A549 (cell line): Measurements from ENCODE around the gene TASP1. TPM values are rescaled to one million over a fixed set of nuclear protein-coding genes. Genes with fewer than 3 reads are reported as not detected.

Experiments used
- ATAC-seq, 2 experiments: fragments of 200-7000 bp in 1 of 2; fragments of >200 bp in 1 of 2; cut with Nextera tagmentation in 1 of 2; cut with Tn5 transposase in 1 of 2; 3 replicates each; pipeline versions ENCODE4 v1.8.0 to v1.9.1; 2018 to 2020; ENCODE audit warnings: mild to moderate bottlenecking in 1 of 2, moderate library complexity in 1 of 2
- CTCF ChIA-PET: fragments of 300-600 bp; sonication (Branson Sonifier 250); formaldehyde crosslinking; extraction: SDS; loops from one replicate; lab custom pipeline; 2021; ENCODE audit warnings: antibody characterized with exemption, inconsistent platforms; lab: Yijun Ruan, JAX
- POLR2A ChIA-PET: fragments of 350-600 bp; formaldehyde crosslinking; extraction: SDS; loops from one replicate; lab custom pipeline; 2021; ENCODE audit warnings: antibody characterized with exemption, inconsistent platforms; lab: Yijun Ruan, JAX
- DNase-seq, 2 experiments: peaks; one replicate each; pipeline versions ENCODE4 v3.0.0 to v3.0.0-alpha.2; 2011 to 2016; ENCODE audit warnings: low read depth in 1 of 2, low spot score in 1 of 2
- FAIRE-seq: peaks from 2 replicates; lab custom pipeline; 2011; peaks lifted over from hg19 to GRCh38; lab: Jason Lieb, UNC
- H3K27ac ChIP-seq, 2 experiments: fragments of >200 bp; sonication (Bioruptor Twin); formaldehyde crosslinking; 3 replicates each; pipeline ENCODE4 v1.5.1; 2016 to 2017
- H3K4me1 ChIP-seq: fragments of >200 bp; sonication (Bioruptor Twin); formaldehyde crosslinking; 3 replicates; pipeline ENCODE4 v1.6.1; 2016
- H3K4me2 ChIP-seq: fragments of >200 bp; sonication (Bioruptor Twin); formaldehyde crosslinking; 3 replicates; pipeline ENCODE4 v1.6.1; 2016
- H3K4me3 ChIP-seq: fragments of >200 bp; sonication (Bioruptor Twin); formaldehyde crosslinking; 3 replicates; pipeline ENCODE4 v1.5.1; 2016
- H3K9me3 ChIP-seq: fragments of >200 bp; sonication (Bioruptor Twin); formaldehyde crosslinking; 3 replicates; pipeline ENCODE4 v1.6.1; 2016
- ATOH8 ChIP-seq: fragments of 250-450 bp; sonication (Bioruptor Pico); IDR thresholded peaks from 2 replicates; pipeline ENCODE4 v1.5.0; 2020; ENCODE audit warnings: low read depth, mild to moderate bottlenecking, moderate library complexity
- BHLHE40 ChIP-seq: IDR thresholded peaks from 2 replicates; pipeline ENCODE4 v1.6.1; 2012; ENCODE audit warnings: low read depth, low read length, inconsistent platforms
- CBX2 ChIP-seq: fragments of 200-600 bp; sonication (generic); IDR thresholded peaks from 2 replicates; pipeline ENCODE4 v1.6.1; 2016; ENCODE audit warnings: low read depth, mild to moderate bottlenecking, borderline replicate concordance
- CBX8 ChIP-seq: fragments of 200-600 bp; sonication (generic); IDR thresholded peaks from 2 replicates; pipeline ENCODE4 v1.6.1; 2016
- CEBPB ChIP-seq, 2 experiments: fragments of >200 bp in 1 of 2; sonication (Bioruptor Twin) in 1 of 2; formaldehyde crosslinking in 1 of 2; IDR thresholded peaks; 2 replicates each; pipeline ENCODE4 v1.6.1; 2012 to 2016
- E2F6 ChIP-seq: IDR thresholded peaks from 2 replicates; pipeline ENCODE4 v1.6.1; 2012; ENCODE audit warnings: low read depth, borderline replicate concordance
- EHF ChIP-seq: fragments of 250-450 bp; sonication (Bioruptor Pico); IDR thresholded peaks from 2 replicates; pipeline ENCODE4 v1.5.0; 2020; ENCODE audit warnings: mild to moderate bottlenecking
- ELK1 ChIP-seq: fragments of 150-350 bp; IDR thresholded peaks from 2 replicates; pipeline ENCODE4 v1.6.1; 2014; ENCODE audit warnings: low read depth, mild to moderate bottlenecking, low read length
- ESRRA ChIP-seq: fragments of 150-350 bp; IDR thresholded peaks from 2 replicates; pipeline ENCODE4 v1.6.1; 2014; ENCODE audit warnings: mild to moderate bottlenecking, low read length, borderline replicate concordance
- FOSB ChIP-seq: fragments of 250-450 bp; sonication (Bioruptor Pico); IDR thresholded peaks from 2 replicates; pipeline ENCODE4 v1.5.0; 2020; ENCODE audit warnings: mild to moderate bottlenecking, moderate library complexity
- FOSL2 ChIP-seq, 2 experiments: fragments of 450-650 bp in 1 of 2; fragments of >200 bp in 1 of 2; sonication (Bioruptor Twin) in 1 of 2; formaldehyde crosslinking; IDR thresholded peaks; 2 replicates each; pipeline versions ENCODE4 v1.5.0 to v1.6.1; 2016 to 2020; ENCODE audit warnings: mild to moderate bottlenecking in 1 of 2, moderate library complexity in 1 of 2
- FOXS1 ChIP-seq: fragments of 250-450 bp; sonication (Bioruptor Pico); IDR thresholded peaks from 2 replicates; pipeline ENCODE4 v1.5.0; 2020; ENCODE audit warnings: mild to moderate bottlenecking, moderate library complexity
- GATA3 ChIP-seq: IDR thresholded peaks from 2 replicates; pipeline ENCODE4 v1.6.1; 2012; ENCODE audit warnings: borderline replicate concordance
- HDAC2 ChIP-seq: fragments of 200-600 bp; sonication (generic); IDR thresholded peaks from 2 replicates; pipeline ENCODE4 v1.6.1; 2016
- HMGXB4 ChIP-seq: fragments of 250-450 bp; sonication (Bioruptor Pico); IDR thresholded peaks from 2 replicates; pipeline ENCODE4 v1.5.0; 2021; ENCODE audit warnings: mild to moderate bottlenecking, moderate library complexity, borderline replicate concordance
- MAFK ChIP-seq: fragments of 450-650 bp; IDR thresholded peaks from 2 replicates; pipeline ENCODE4 v1.6.1; 2014; ENCODE audit not compliant: partially characterized antibody
- NPAS2 ChIP-seq: fragments of 250-450 bp; sonication (Bioruptor Pico); IDR thresholded peaks from 2 replicates; pipeline ENCODE4 v1.8.0; 2022; ENCODE audit warnings: mild to moderate bottlenecking, moderate library complexity, borderline replicate concordance
- NR3C1 ChIP-seq: fragments of >200 bp; sonication (Bioruptor Twin); formaldehyde crosslinking; IDR thresholded peaks from 3 replicates; pipeline ENCODE4 v1.6.1; 2017
- PBX3 ChIP-seq: IDR thresholded peaks from 2 replicates; pipeline ENCODE4 v1.6.1; 2012
- POLR2A ChIP-seq: IDR thresholded peaks from 2 replicates; pipeline ENCODE4 v1.6.1; 2012; ENCODE audit warnings: mild to moderate bottlenecking, low read length
- POLR2AphosphoS2 ChIP-seq: conservative IDR thresholded peaks from 2 replicates; pipeline ENCODE4 v1.6.1; 2012; ENCODE audit warnings: low read length, improper control_type of control experiment, inconsistent platforms
- RAD21 ChIP-seq, 2 experiments: fragments of >200 bp in 1 of 2; sonication (Bioruptor Twin) in 1 of 2; formaldehyde crosslinking in 1 of 2; IDR thresholded peaks in 1 of 2; conservative IDR thresholded peaks in 1 of 2; 2 replicates in 1 of 2; 3 replicates in 1 of 2; pipeline ENCODE4 v1.6.1; 2012 to 2018; ENCODE audit warnings: inconsistent platforms in 1 of 2
- RARB ChIP-seq: fragments of 250-450 bp; sonication (Bioruptor Pico); IDR thresholded peaks from 2 replicates; pipeline ENCODE4 v1.8.0; 2021; ENCODE audit warnings: mild to moderate bottlenecking, moderate library complexity
- RNF2 ChIP-seq: fragments of 200-600 bp; sonication (generic); IDR thresholded peaks from 2 replicates; pipeline ENCODE4 v1.6.1; 2016; ENCODE audit warnings: low read depth, mild to moderate bottlenecking, antibody characterized with exemption, moderate library complexity, borderline replicate concordance
- SMC3 ChIP-seq: fragments of >200 bp; sonication (Bioruptor Twin); formaldehyde crosslinking; IDR thresholded peaks from 3 replicates; pipeline ENCODE4 v1.6.1; 2018; ENCODE audit warnings: inconsistent platforms
- SREBF2 ChIP-seq: fragments of 450-650 bp; IDR thresholded peaks from 2 replicates; pipeline ENCODE4 v1.6.1; 2014; ENCODE audit warnings: mild to moderate bottlenecking, moderate library complexity
- USF2 ChIP-seq: fragments of 450-650 bp; IDR thresholded peaks from 2 replicates; pipeline ENCODE4 v1.6.1; 2014; ENCODE audit warnings: antibody characterized with exemption
- ZNF302 ChIP-seq: fragments of 250-450 bp; sonication (Bioruptor Pico); IDR thresholded peaks from 2 replicates; pipeline ENCODE4 v1.9.0; 2021; ENCODE audit warnings: inconsistent platforms, mild to moderate bottlenecking, moderate library complexity
- WGBS: methylation state at CpG from one replicate; pipeline ENCODE4 v1.1.6; 2017; ENCODE audit errors: missing lambda C conversion rate; 5-methylcytosine and 5-hydroxymethylcytosine counted together
- polyA plus RNA-seq, 4 experiments: library from polyadenylated mRNA; depleted of rRNA in 3 of 4; stranded (reverse); fragments of >200 nt; fragmentation: RNase III in 1 of 4; extraction: RNeasy Plus Mini Kit Qiagen cat#74134 plus additional on column Dnase treatment in 1 of 4; gene quantifications; 2 replicates in 3 of 4; 3 replicates in 1 of 4; pipeline ENCODE4 v1.2.3, GENCODE V29; 2011 to 2017

The TASP1 gene
- polyA plus RNA-seq, 2 of the 4 experiments (the other 2 are of a cell fraction), result 9.5 to 18.2 TPM

GRCh38 chr20:13567663-13568062 is 71.1 kb downstream of the TASP1 start:
- FAIRE-seq (peak; percentile 73), DNase-seq (no peak), ATAC-seq (no peak)
- TF ChIP-seq GATA3 (no peak), ATOH8 (CRISPR knock-in tag) (no peak), SMC3 (no peak), RARB (no peak), SREBF2 (no peak), BHLHE40 (no peak), MAFK (no peak), EHF (CRISPR knock-in tag) (no peak), USF2 (no peak), HMGXB4 (CRISPR knock-in tag) (no peak), CBX2 (no peak), E2F6 (no peak), POLR2AphosphoS2 (no peak), PBX3 (no peak), HDAC2 (no peak), CBX8 (no peak), POLR2A (no peak), CEBPB (IDR thresholded peaks at IDR 0.05) (no peak), FOXS1 (no peak), FOSL2 (IDR thresholded peaks at IDR 0.05) (no peak), FOSL2 (CRISPR knock-in tag; IDR thresholded peaks at IDR 0.05) (no peak)
- Histone ChIP-seq H3K27ac (no peak overlapping the region), H3K4me3 (no peak overlapping the region), H3K4me2 (no peak overlapping the region), H3K4me1 (no peaks in the 10 kb centered on the region), H3K9me3 (no peaks in the 10 kb centered on the region)
- 89% methylated on average over 3 of the region's 3 CpGs for WGBS
- ChIA-PET POLR2A (no interaction called here), CTCF (interaction anchor here (2.2 kb wide), 1 partner anchor 21 kb away, joined by 8 read pairs; no protein-coding TSS in a partner anchor)

- WGBS, result 86% methylated on average over 1 of the region's 1 CpG
- ChIA-PET POLR2A (no interaction called here), CTCF (interaction anchor here (0.6 kb wide), 1 partner anchor 452 kb away, joined by 4 read pairs; no protein-coding TSS in a partner anchor)
- ATAC-seq, result no peak
- DNase-seq, result no peak
- Histone ChIP-seq H3K4me2 (no peak overlapping the region), H3K4me3 (no peak overlapping the region), H3K9me3 (no peaks in the 10 kb centered on the region), H3K4me1 (no peaks in the 10 kb centered on the region), H3K27ac (no peak overlapping the region)
- TF ChIP-seq ZNF302 (CRISPR knock-in tag) (no peak), RAD21 (conservative IDR thresholded peaks at IDR 0.05 in 1 of 2, IDR thresholded peaks at IDR 0.05 in 1 of 2) (no peak), RNF2 (no peak), FOSB (CRISPR knock-in tag) (no peak), ELK1 (no peak), NPAS2 (CRISPR knock-in tag) (no peak), NR3C1 (no peak), GATA3 (no peak), E2F6 (no peak), ESRRA (no peak)
- peak; percentile 18 for FAIRE-seq
These were observed 74.9 kb downstream of the TASP1 start for GRCh38 chr20:13563854-13564253.
